Testis (tissue), 2 donors: Measurements from ENCODE around the gene UBE2G1.

ENCODE experiments used
- POLR2A ChIP-seq: fragments of 450-650 bp; IDR thresholded peaks from one replicate; pipeline ENCODE4 v1.6.1; 2017; ENCODE audit warnings: antibody characterized with exemption, mild to moderate bottlenecking, moderate library complexity
- TF ChIP-seq, protein P1 (sequence below), 3 experiments: fragments of 450-650 bp in 2 of 3; fragments of 200-600 bp in 1 of 3; sonication (generic) in 1 of 3; IDR thresholded peaks; one replicate each; pipeline ENCODE4 v1.5.1; 2016 to 2019; ENCODE audit warnings: antibody characterized with exemption in 3 of 3, mild to moderate bottlenecking in 2 of 3, moderate library complexity in 1 of 3

- TF ChIP-seq, protein P1, sequence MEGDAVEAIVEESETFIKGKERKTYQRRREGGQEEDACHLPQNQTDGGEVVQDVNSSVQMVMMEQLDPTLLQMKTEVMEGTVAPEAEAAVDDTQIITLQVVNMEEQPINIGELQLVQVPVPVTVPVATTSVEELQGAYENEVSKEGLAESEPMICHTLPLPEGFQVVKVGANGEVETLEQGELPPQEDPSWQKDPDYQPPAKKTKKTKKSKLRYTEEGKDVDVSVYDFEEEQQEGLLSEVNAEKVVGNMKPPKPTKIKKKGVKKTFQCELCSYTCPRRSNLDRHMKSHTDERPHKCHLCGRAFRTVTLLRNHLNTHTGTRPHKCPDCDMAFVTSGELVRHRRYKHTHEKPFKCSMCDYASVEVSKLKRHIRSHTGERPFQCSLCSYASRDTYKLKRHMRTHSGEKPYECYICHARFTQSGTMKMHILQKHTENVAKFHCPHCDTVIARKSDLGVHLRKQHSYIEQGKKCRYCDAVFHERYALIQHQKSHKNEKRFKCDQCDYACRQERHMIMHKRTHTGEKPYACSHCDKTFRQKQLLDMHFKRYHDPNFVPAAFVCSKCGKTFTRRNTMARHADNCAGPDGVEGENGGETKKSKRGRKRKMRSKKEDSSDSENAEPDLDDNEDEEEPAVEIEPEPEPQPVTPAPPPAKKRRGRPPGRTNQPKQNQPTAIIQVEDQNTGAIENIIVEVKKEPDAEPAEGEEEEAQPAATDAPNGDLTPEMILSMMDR (IDR thresholded peaks at IDR 0.05), result no peak
- no peak for TF ChIP-seq POLR2A
Measured at GRCh38 chr17:4287710-4288109, 78.8 kb downstream of the UBE2G1 start.
